Measurements from ENCODE around the gene CEP112. TPM values are rescaled to one million over a fixed set of nuclear protein-coding genes. Genes with fewer than 3 reads are reported as not detected.

CEP112 gene
- total and polyA plus RNA-seq, 2 of the 8 experiments (the other 6 are each of a cell fraction or from before 2014, with no cell fraction given): 0.62 to 3.1 TPM

DNA sequence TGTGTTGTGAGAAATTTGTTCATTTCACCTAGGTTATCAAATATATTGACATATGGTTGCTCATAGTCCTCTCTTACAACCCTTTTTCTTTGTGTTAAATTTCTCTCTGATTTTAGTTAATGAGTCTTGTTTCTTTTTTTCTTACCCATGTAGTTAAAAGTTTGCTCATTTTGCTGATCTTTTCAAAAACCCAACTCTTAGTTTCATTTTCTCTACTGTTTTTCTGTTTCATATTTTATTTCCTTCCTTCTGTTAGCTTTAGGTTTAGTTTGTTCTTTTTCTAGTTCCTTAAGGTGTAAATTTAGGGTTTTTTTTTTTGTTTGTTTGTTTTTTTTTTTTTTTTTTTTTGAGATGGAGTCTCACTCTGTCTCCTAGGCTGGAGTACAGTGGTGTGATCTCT, 42.4 kb downstream of the CEP112 start (continued):
- TF ChIP-seq JUND (IDR thresholded peaks at IDR 0.05; ENCODE audit: low read length) (no peak), PHF8 (conservative IDR thresholded peaks at IDR 0.05; ENCODE audit: low read depth, low read length) (no peak), SIRT6 (IDR thresholded peaks at IDR 0.05; ENCODE audit: low read length) (no peak), SRF (IDR thresholded peaks at IDR 0.05; ENCODE audit: low read depth, low read length) (no peak), GTF2F1 (IDR thresholded peaks at IDR 0.05; ENCODE audit: borderline replicate concordance, low read depth, low read length) (no peak), EZH2 (IDR thresholded peaks at IDR 0.05; ENCODE audit: low read depth, low read length, severe bottlenecking) (no peak), BRCA1 (IDR thresholded peaks at IDR 0.05; ENCODE audit: low read depth, low read length) (no peak), JUN (IDR thresholded peaks at IDR 0.05; ENCODE audit: low read depth, low read length) (no peak)

All from H1 (cell line).